GM19455 (cell line): ENCODE measurements around the gene HDAC4.
A peak's percentile ranks its signal among the peaks of the same experiment; 100 is the strongest.

Experiments
- ATAC-seq: cut with Tn5 transposase; IDR thresholded peaks from one replicate; pipeline ENCODE4 v1.9.1; 2021; ENCODE audit not compliant: unreplicated experiment

HDAC4 gene

GRCh38 chr2:239429473-239430350, 28.9 kb upstream of the HDAC4 start:
- no peak for ATAC-seq

GRCh38 chr2:239425631-239426030, 24.8 kb upstream of the HDAC4 start:
- ATAC-seq: no peak

DNA sequence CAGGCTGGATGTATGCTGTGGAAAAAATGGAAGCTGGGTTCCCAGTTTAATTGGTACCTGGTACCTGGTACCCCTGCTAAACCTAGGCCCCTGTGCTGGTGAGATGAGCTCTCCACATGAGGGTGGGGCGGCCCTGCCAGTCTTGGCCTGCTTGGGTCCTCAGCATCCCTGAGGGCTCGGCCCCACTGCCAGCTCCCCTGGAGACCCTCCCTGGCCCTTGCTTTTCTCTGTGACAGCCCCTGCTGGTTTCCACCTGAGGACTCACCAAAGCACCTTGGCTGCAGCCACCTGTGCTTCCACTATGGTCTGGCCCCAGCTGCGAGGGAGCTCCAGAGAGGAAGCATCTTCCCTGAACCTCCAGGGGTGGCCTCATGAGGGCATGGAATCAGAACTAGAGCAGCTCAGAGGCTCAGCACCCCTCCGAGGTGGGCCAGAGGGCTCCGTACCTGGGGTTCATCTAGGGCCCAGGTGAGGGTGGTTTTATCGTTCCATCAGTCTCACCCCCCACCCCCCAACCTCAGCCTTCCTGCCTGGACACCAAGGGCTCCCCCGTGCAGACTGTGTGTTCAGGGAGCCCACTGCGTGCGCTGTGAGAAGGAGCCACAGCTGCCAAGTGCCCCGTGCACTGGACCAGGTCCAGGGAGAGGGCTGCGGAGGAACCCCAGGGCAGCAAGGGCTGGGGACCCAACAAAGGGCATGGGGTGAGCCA, 23.7 kb upstream of the HDAC4 start:
- no peak for ATAC-seq

DNA sequence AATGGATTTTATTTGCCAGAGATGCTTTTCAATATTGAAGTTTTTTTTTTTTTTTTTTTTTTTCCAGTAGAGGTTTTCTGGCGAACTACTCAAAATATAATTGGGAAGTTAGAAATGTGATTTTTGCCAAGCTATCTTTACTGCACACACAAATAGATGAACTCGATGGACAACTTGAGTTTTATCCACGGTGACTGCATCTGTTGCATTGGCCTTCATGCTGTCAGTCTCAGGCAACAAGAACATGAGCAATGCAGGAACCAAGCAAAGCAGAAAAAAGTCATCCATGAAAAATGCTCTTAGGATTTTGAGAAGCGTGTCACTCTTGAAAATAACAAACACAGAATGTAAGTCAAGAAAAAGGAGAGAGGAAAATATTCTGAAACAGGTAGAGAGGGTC, 22.7 kb upstream of the HDAC4 start:
- no peak for ATAC-seq

- no peak for ATAC-seq
These were observed 21.0 kb upstream of the HDAC4 start for GRCh38 chr2:239421851-239422250.

GRCh38 chr2:239420082-239420481, 19.3 kb upstream of the HDAC4 start:
- ATAC-seq: no peak

DNA sequence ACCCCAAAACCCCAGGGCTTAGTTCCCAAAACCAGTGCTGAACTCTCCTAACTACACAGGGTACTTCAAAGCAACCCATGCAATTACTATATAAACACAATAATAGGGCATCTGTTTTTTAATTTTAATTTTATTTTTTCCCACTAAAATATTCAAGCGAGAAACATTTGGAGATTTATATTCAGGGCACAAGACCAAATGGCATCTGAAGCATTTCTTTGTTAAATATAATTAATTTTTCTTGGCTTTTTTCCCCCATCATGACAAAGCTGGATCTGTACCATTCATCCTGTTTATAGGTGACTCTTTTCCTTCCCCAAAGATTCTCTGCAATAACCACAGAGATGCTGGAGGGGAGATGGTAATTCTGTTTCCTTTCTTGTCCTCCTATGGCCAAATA, 18.1 kb upstream of the HDAC4 start:
- ATAC-seq: no peak

DNA sequence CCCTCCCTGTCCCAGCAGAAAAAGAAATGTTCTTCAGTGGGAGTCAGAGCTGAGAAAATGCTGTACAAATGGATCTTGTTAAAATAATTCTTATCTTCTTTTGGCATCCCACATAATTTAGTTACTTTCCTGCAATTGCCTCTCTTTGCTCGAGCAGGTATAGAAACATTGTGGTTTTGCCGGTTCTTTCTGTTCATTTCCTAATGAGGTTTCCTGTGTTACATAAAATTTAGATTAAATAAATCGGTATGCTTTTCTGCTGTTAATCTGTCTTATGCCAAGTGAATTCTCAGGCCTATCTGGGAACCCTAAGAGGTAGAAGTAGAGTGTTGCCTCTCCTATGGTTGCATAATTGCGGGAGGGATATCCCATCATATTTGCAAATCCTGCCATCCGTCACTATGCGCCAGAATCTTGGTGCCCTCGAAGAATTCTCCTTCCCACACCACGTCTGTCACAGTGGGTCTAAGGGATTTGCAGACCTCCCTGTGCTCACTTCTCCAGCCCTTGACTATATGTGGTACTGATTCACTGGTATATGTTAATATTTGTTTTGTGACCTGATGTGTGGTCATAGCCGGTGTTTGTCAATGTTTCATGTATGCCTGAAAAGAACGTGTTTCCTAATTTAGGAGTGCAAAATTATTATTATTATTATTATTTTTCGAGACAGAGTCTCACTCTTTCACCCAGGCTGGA, 12.2 kb upstream of the HDAC4 start:
- ATAC-seq: no peak

DNA sequence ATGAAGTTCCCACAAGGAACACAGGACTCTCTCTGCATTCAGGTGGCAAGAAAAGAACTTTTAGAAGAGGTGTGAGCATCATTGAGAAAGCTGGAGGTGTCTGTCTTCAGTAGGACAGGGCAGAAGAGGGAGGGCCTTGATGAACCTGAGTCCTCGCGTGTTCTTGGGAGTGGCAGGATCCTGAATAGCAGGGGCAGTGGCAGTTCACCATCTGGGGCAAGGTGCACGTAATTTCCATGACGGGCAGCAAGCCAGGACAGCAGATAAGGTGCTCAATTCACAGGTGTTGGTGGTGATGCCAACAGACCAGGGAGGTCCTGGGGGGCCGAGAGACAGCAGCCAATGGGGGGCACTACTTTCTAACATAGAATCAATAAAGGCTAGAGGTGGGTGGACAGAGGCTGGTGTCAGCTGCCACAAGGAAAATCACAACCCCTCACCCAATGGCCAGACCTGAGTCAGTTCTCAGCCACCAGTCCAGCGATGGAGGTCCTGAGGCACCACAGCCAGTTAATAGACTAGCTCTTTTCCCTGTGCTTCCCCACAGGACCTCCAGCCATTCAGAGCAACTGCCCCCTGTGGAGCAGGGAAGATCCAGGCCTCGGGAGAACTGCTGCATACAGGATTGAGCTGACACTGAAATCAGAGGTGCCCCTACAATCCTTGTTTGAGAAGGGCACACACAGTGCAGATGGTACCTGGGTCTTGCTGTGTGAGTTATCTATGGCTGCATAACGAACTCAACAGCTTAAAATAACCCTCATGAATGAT, 10.9 kb upstream of the HDAC4 start:
- no peak for ATAC-seq

DNA sequence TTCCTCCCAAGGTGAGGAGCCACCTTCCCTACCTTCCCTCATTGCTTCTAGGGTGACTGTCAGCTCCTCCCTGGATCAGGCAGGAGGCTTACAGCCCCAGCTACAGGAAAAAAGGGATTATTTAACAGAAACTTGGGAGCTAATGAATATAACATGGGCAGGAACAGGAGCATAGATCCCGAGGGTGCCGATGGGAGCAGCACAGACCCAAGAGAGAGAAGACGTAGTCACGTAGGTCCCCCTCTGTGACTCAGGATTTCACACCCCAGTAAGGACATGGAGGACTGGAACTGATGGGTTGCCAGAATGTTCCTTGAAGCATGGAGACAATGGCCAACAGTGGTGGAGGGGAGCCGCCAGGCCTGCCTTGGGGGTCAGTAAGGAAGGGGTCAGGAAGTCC, 10.3 kb upstream of the HDAC4 start:
- no peak for ATAC-seq

DNA sequence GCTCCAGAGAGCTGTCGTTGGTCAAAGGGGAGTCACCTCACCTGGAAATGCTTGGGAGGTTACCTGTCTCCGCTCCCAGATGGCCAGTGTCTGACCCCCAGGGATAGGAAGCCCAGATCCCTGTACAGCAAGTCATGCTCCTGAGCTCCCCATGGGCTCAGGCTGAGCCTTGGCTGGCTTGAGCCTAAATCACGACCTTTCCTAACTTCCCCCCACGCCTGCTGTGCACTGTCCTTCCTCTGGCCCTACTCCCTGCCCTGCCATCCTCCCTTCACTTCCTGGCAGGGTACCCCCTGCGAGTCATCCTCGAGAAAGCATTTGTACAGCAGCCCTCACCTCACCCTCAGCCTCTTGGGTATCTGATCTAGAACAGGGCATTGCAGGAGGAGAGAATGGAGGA, 9.2 kb upstream of the HDAC4 start:
- ATAC-seq: no peak

GRCh38 chr2:239407112-239407511, 6.3 kb upstream of the HDAC4 start:
- ATAC-seq: no peak

DNA sequence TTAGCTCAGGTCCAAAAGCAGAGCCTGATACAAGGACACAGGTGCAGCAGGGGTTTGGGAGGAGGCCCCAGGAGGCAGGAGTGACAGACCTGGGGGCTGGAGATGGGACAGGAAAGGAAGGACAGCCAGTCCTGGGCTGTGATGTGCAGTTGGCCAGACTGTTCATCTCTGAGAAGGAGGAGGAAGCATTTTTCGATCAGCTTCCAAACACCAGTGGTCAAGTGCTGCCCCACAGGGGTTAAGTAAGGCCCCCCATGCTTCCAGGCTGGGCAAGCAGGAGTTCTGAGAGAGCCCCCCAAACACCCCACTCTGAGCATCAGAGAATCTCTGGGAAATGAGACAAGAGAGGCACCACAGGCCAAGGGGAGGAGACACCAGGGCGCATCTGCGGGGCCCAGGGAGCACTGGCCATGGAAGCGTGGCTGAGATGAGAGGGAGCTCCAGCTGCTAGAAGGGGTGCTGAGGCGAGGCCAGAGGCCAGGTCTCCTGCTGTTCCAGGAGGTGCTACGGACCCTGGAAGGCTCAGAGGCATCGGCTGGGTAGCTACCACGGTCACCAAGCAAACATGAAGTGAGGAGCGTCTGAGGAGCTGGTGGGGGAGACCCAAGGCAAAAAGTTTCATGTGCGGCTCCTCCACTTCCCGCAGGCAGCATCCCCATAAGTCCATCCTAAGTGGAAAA, 5.6 kb upstream of the HDAC4 start:
- ATAC-seq: no peak

DNA sequence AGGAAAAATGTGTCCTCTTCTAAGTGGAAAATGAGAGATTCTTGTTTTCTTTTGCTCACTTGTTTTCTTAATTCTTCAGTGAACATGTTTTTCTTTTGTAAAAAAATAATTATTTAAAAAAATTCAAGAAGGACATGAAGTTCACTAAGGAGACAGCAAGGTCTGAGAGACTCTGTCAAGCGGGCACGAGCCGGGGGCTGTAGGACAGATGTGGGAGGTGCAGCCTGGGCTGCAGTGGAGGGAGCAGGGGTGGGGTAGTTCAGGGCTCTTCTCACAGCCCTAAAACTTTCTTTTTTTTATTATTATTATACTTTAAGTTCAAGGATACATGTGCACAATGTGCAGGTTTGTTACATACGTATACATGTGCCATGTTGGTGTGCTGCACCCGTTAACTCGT, 4.3 kb upstream of the HDAC4 start:
- ATAC-seq: no peak

GRCh38 chr2:239402666-239403065, 1.8 kb upstream of the HDAC4 start:
- ATAC-seq: no peak

- peak; percentile 10 for ATAC-seq
These were observed 1.0 kb upstream of the HDAC4 start for GRCh38 chr2:239401881-239402233.

GRCh38 chr2:239401067-239401880, 454 bp upstream of the HDAC4 start:
- peak; percentile 90 for ATAC-seq

GRCh38 chr2:239399921-239400595, 762 bp downstream of the HDAC4 start:
- no peak for ATAC-seq

GRCh38 chr2:239399433-239399920, 1.3 kb downstream of the HDAC4 start:
- ATAC-seq: no peak
